GM12878 (cell line): ENCODE measurements around the gene OR13J1.

Experiments
- CTCF ChIP-seq, 3 experiments: IDR thresholded peaks in 2 of 3; conservative IDR thresholded peaks in 1 of 3; 2 replicates each; pipeline ENCODE4 v1.5.1; 2011; ENCODE audit warnings: low read depth in 3 of 3, low read length in 3 of 3, mild to moderate bottlenecking in 3 of 3, control low read depth in 2 of 3, moderate library complexity in 2 of 3, inconsistent platforms in 1 of 3, mixed read lengths in 1 of 3; ENCODE audit not compliant: control insufficient read depth in 2 of 3, insufficient read depth in 1 of 3; ENCODE audit errors: extremely low read depth in 1 of 3
- E2F4 ChIP-seq: IDR thresholded peaks from 2 replicates; pipeline ENCODE4 v1.6.1; 2012; ENCODE audit warnings: low read depth, low read length, improper control_type of control experiment
- EZH2 ChIP-seq: IDR thresholded peaks from 2 replicates; pipeline ENCODE4 v1.6.1; 2012; ENCODE audit warnings: low read depth, mild to moderate bottlenecking, control low read depth, inconsistent platforms, low read length, borderline replicate concordance; ENCODE audit not compliant: control insufficient read depth
- GABPA ChIP-seq: IDR thresholded peaks from 2 replicates; pipeline ENCODE4 v1.6.1; 2014; ENCODE audit warnings: antibody characterized with exemption, low read depth, mild to moderate bottlenecking, inconsistent platforms
- IRF3 ChIP-seq: fragments of 450-650 bp; IDR thresholded peaks from 2 replicates; pipeline ENCODE4 v1.6.1; 2014; ENCODE audit warnings: mild to moderate bottlenecking
- NKRF ChIP-seq: fragments of 450-650 bp; conservative IDR thresholded peaks from 2 replicates; pipeline ENCODE4 v1.6.1; 2017; ENCODE audit warnings: mild to moderate bottlenecking, moderate library complexity
- SIN3A ChIP-seq: IDR thresholded peaks from 2 replicates; pipeline ENCODE4 v1.6.1; 2012; ENCODE audit warnings: low read depth, low read length, improper control_type of control experiment
- SMC3 ChIP-seq: IDR thresholded peaks from 2 replicates; pipeline ENCODE4 v1.6.1; 2011; ENCODE audit warnings: low read length, improper control_type of control experiment, borderline replicate concordance
- TAF1 ChIP-seq: IDR thresholded peaks from 2 replicates; pipeline ENCODE4 v1.6.1; 2011; ENCODE audit warnings: mild to moderate bottlenecking, low read depth, low read length, borderline replicate concordance
- TCF3 ChIP-seq: IDR thresholded peaks from 2 replicates; pipeline ENCODE4 v1.6.1; 2012; ENCODE audit warnings: low read depth, mild to moderate bottlenecking, low read length, borderline replicate concordance; ENCODE audit not compliant: insufficient read depth

- TF ChIP-seq GABPA (no peak), E2F4 (no peak), SMC3 (no peak), SIN3A (no peak), IRF3 (no peak), NKRF (no peak), TCF3 (no peak), CTCF (IDR thresholded peaks at IDR 0.05 in 2 of 3, conservative IDR thresholded peaks at IDR 0.05 in 1 of 3; ENCODE audit: control insufficient read depth in 2 of 3, extremely low read depth in 1 of 3, insufficient read depth in 1 of 3, low read depth in 3 of 3, low read length in 3 of 3) (no peak), EZH2 (no peak), TAF1 (no peak)
These were observed 38.4 kb upstream of the OR13J1 start for GRCh38 chr9:35908504-35909125.
